Ascending aorta (tissue), 2 donors: ENCODE results near the gene SMLR1. TPM values are rescaled to one million over a fixed set of nuclear protein-coding genes. Genes with fewer than 3 reads are reported as not detected.

ENCODE experiments used
- DNase-seq, 2 donors: peaks; one replicate each; pipeline ENCODE4 v3.0.0-alpha.2; 2019; ENCODE audit warnings: low spot score in 2 of 2
- H3K27ac ChIP-seq, 2 donors: fragments of 200-600 bp; sonication (generic); one replicate each; pipeline ENCODE4 v1.5.1; 2016 to 2017; ENCODE audit warnings: mild to moderate bottlenecking in 1 of 2
- H3K27me3 ChIP-seq: fragments of 200-600 bp; sonication (generic); one replicate; pipeline ENCODE4 v1.5.1; 2017
- H3K36me3 ChIP-seq, 2 donors: fragments of 200-600 bp; sonication (generic); one replicate each; pipeline ENCODE4 v1.5.1; 2016
- H3K4me1 ChIP-seq, 2 donors: fragments of 200-600 bp; sonication (generic); one replicate each; pipeline ENCODE4 v1.5.1; 2016 to 2017; ENCODE audit warnings: mild to moderate bottlenecking in 1 of 2
- H3K4me3 ChIP-seq, 2 donors: fragments of 200-600 bp; sonication (generic); one replicate each; pipeline ENCODE4 v1.5.1; 2016 to 2017; ENCODE audit warnings: mild to moderate bottlenecking in 1 of 2
- H3K9me3 ChIP-seq, 2 donors: fragments of 200-600 bp; sonication (generic); one replicate each; pipeline ENCODE4 v1.5.1; 2016
- CTCF ChIP-seq, 3 experiments: fragments of 200-600 bp in 2 of 3; fragments of 450-650 bp in 1 of 3; sonication (generic) in 2 of 3; IDR thresholded peaks; one replicate each; pipeline ENCODE4 v1.5.1; 2016 to 2019; ENCODE audit warnings: antibody characterized with exemption in 3 of 3, mild to moderate bottlenecking in 1 of 3, moderate library complexity in 1 of 3
- intact Hi-C: fragments of 100-400 bp; cut with DNase I; formaldehyde crosslinking; loops from one replicate; pipeline ENCODE4 v1.15.1; 2023
- total RNA-seq: library from RNA; depleted of rRNA; stranded (reverse); fragments of >200 nt; gene quantifications from one replicate; pipeline ENCODE4 v1.1.0, GENCODE V29; 2016

SMLR1 gene
- total RNA-seq, 1 donor from 2014 or later: not detected

GRCh38 chr6:130865793-130866192, 38.6 kb downstream of the SMLR1 start:
- Histone ChIP-seq H3K27ac (no peak overlapping the region), H3K36me3 (peaks cover 12 to 55% of the 10 kb centered on the region in 2 donors), H3K4me3 (no peak overlapping the region), H3K9me3 (no peaks in the 10 kb centered on the region), H3K27me3 (no peaks in the 10 kb centered on the region), H3K4me1 (no peaks in the 10 kb centered on the region)
- DNase-seq: no peak
- TF ChIP-seq CTCF (IDR thresholded peaks at IDR 0.05): no peak
- intact Hi-C loops: no loop called here

GRCh38 chr6:130869681-130870080, 42.5 kb downstream of the SMLR1 start:
- Histone ChIP-seq H3K36me3 (peaks cover 8 to 28% of the 10 kb centered on the region in 2 donors), H3K4me3 (no peak overlapping the region), H3K27ac (no peak overlapping the region), H3K4me1 (no peaks in the 10 kb centered on the region), H3K27me3 (no peaks in the 10 kb centered on the region), H3K9me3 (no peaks in the 10 kb centered on the region)
- DNase-seq: no peak
- TF ChIP-seq CTCF (IDR thresholded peaks at IDR 0.05): no peak
- intact Hi-C loops: loop anchor here (2.0 kb wide), 1 partner anchor 547 kb away; no protein-coding TSS in a partner anchor

GRCh38 chr6:130870179-130870880, 43.1 kb downstream of the SMLR1 start:
- H3K4me3 ChIP-seq: no peak overlapping the region
- DNase-seq: no peak
- peaks cover 4 to 22% of the 10 kb centered on the region in 2 donors for H3K36me3 ChIP-seq
- H3K4me1 ChIP-seq: no peaks in the 10 kb centered on the region
- TF ChIP-seq CTCF (IDR thresholded peaks at IDR 0.05): no peak
- no peak overlapping the region for H3K27ac ChIP-seq
- H3K27me3 ChIP-seq: no peaks in the 10 kb centered on the region
- H3K9me3 ChIP-seq: no peaks in the 10 kb centered on the region
- intact Hi-C loops: loop anchor here (2.0 kb wide), 1 partner anchor 548 kb away; no protein-coding TSS in a partner anchor

GRCh38 chr6:130872250-130873095, 45.3 kb downstream of the SMLR1 start:
- no peaks in the 10 kb centered on the region for H3K9me3 ChIP-seq
- intact Hi-C loops: no loop called here
- H3K4me3 ChIP-seq: no peak overlapping the region
- H3K27me3 ChIP-seq: no peaks in the 10 kb centered on the region
- TF ChIP-seq CTCF (IDR thresholded peaks at IDR 0.05): peak; percentile 51 to 83 (median 79)
- H3K4me1 ChIP-seq: no peaks in the 10 kb centered on the region
- peaks cover 0 to 9% of the 10 kb centered on the region in 2 donors for H3K36me3 ChIP-seq
- H3K27ac ChIP-seq: no peak overlapping the region
- DNase-seq: peak in 1 of 2 donors; percentile 75

GRCh38 chr6:130873746-130874145, 46.5 kb downstream of the SMLR1 start:
- Histone ChIP-seq H3K27ac (no peak overlapping the region), H3K36me3 (peaks cover 0 to 9% of the 10 kb centered on the region in 2 donors), H3K4me1 (no peaks in the 10 kb centered on the region), H3K9me3 (no peaks in the 10 kb centered on the region), H3K27me3 (no peaks in the 10 kb centered on the region), H3K4me3 (no peak overlapping the region)
- no peak for DNase-seq
- intact Hi-C loops: no loop called here
- no peak for TF ChIP-seq CTCF (IDR thresholded peaks at IDR 0.05)
